ENCODE measurements around the gene PERP. TPM values are rescaled to one million over a fixed set of nuclear protein-coding genes. Genes with fewer than 3 reads are reported as not detected.
A peak's percentile ranks its signal among the peaks of the same experiment; 100 is the strongest.

PERP gene
- total and polyA plus RNA-seq, 2 of the 8 experiments (the other 6 are each of a cell fraction or from before 2014, with no cell fraction given) = 21.0 to 26.7 TPM

DNA sequence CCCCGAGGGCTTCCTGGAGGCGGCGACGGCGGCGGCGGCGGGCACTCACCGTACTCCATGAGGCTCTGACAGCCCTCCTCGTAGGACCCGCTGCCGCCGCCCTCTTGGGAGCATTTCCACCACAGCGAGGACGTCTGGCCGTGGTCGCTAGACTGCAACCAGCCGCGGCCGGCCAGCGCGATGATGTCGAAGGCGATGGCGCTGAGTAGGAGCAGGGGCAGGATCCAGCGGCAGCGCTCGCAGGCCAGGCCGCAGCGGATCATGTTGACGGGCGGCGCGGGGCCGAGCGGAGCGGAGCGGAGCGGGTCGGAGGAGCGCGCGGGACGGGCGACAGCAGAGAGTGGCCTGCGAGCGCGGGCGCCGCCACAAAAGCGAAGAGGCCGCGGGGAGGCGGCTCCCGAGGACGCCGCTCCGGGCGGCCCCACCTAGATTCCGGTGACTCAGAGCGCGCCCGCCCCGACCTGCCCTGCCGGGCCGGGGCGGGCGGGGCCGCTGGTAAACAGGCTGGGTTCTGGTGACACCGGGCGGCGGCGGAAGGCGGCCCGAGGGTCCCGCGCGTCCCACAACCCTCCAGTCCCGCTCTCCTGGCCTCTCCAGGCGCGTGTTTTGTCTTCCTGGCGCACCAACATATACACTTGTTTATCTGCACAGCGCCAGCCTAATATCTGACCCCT lies at the start of gene PERP (continued):
- TF ChIP-seq ASH2L (IDR thresholded peaks at IDR 0.05; ENCODE audit: low read length) (peak; percentile 77), RFX5 (IDR thresholded peaks at IDR 0.05; ENCODE audit: borderline replicate concordance, low read depth, low read length) (no peak), CBX5 (IDR thresholded peaks at IDR 0.05; ENCODE audit: low read depth, low read length) (no peak), JUND (IDR thresholded peaks at IDR 0.05; ENCODE audit: low read length) (no peak), TEAD4 (IDR thresholded peaks at IDR 0.05; ENCODE audit: low read depth, low read length) (no peak), TAF7 (optimal IDR thresholded peaks at IDR 0.05; ENCODE audit: borderline replicate concordance, low read depth, low read length) (peak; percentile 8), SIRT6 (IDR thresholded peaks at IDR 0.05; ENCODE audit: low read length) (no peak), SIN3A (conservative IDR thresholded peaks at IDR 0.05 in 1 of 2, IDR thresholded peaks at IDR 0.05 in 1 of 2; ENCODE audit: low read depth in 1 of 2, low read length in 2 of 2) (peak in 1 of 2 experiments; percentile 68; a peak in 1 of 4 replicates), BRCA1 (IDR thresholded peaks at IDR 0.05; ENCODE audit: low read depth, low read length) (no peak), RBBP5 (IDR thresholded peaks at IDR 0.05; ENCODE audit: borderline replicate concordance, low read depth, low read length) (peak; percentile 66; the same call in 1 of the 2 replicates)
- TF ChIP-seq, protein P1, sequence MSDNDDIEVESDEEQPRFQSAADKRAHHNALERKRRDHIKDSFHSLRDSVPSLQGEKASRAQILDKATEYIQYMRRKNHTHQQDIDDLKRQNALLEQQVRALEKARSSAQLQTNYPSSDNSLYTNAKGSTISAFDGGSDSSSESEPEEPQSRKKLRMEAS (IDR thresholded peaks at IDR 0.05) = peak; percentile 64; the same call in 1 of the 2 replicates
